Keratinocyte (primary cell): ENCODE results near the gene ZSCAN16. TPM values are rescaled to one million over a fixed set of nuclear protein-coding genes. Genes with fewer than 3 reads are reported as not detected.

Source experiments
- DNase-seq: peaks from one replicate; pipeline ENCODE4 v3.0.0-alpha.2; 2011; ENCODE audit warnings: low read depth, missing footprints, low spot score
- FAIRE-seq: peaks from 2 replicates; lab custom pipeline; 2011; peaks lifted over from hg19 to GRCh38; lab: Jason Lieb, UNC
- H2AFZ ChIP-seq: 2 replicates; pipeline ENCODE4 v1.6.0; 2012; ENCODE audit warnings: low read length, control low read depth, inconsistent platforms; ENCODE audit not compliant: control insufficient read depth
- H3K27ac ChIP-seq: 2 replicates; pipeline ENCODE4 v1.5.1; 2011; ENCODE audit warnings: low read length; ENCODE audit not compliant: control insufficient read depth, insufficient read depth
- H3K27me3 ChIP-seq: 3 replicates; pipeline ENCODE4 v1.6.0; 2011; ENCODE audit warnings: low read length; ENCODE audit not compliant: control insufficient read depth, insufficient read depth; ENCODE audit errors: extremely low read depth
- H3K36me3 ChIP-seq, 2 experiments: 2 replicates in 1 of 2; 3 replicates in 1 of 2; pipeline ENCODE4 v1.5.1; 2011; ENCODE audit warnings: low read length in 2 of 2, mild to moderate bottlenecking in 1 of 2; ENCODE audit not compliant: control insufficient read depth in 2 of 2, insufficient read depth in 2 of 2; ENCODE audit errors: extremely low read depth in 1 of 2
- H3K4me1 ChIP-seq: 3 replicates; pipeline ENCODE4 v1.5.1; 2011; ENCODE audit warnings: low read length; ENCODE audit not compliant: control insufficient read depth, insufficient read depth; ENCODE audit errors: extremely low read depth
- H3K4me2 ChIP-seq: 3 replicates; pipeline ENCODE4 v1.6.0; 2011; ENCODE audit warnings: low read depth, low read length; ENCODE audit not compliant: control insufficient read depth, insufficient read depth; ENCODE audit errors: extremely low read depth
- H3K4me3 ChIP-seq, 3 experiments: fragments of 200-600 bp in 1 of 3; sonication (generic) in 1 of 3; 2 replicates in 2 of 3; 3 replicates in 1 of 3; pipeline ENCODE4 v1.5.1; 2011 to 2016; ENCODE audit warnings: low read length in 3 of 3, mild to moderate bottlenecking in 3 of 3, control low read depth in 2 of 3, inconsistent platforms in 1 of 3, low read depth in 1 of 3, mixed read lengths in 1 of 3, mixed run types in 1 of 3, moderate library complexity in 1 of 3; ENCODE audit not compliant: control insufficient read depth in 2 of 3, insufficient read depth in 2 of 3; ENCODE audit errors: extremely low read depth in 1 of 3
- H3K79me2 ChIP-seq: 2 replicates; pipeline ENCODE4 v1.6.0; 2012; ENCODE audit warnings: low read length; ENCODE audit not compliant: control insufficient read depth, insufficient read depth
- H3K9ac ChIP-seq: 3 replicates; pipeline ENCODE4 v1.6.0; 2011; ENCODE audit warnings: low read length; ENCODE audit not compliant: control insufficient read depth, insufficient read depth; ENCODE audit errors: extremely low read depth
- H3K9me1 ChIP-seq: 3 replicates; pipeline ENCODE4 v1.6.0; 2011; ENCODE audit warnings: low read length; ENCODE audit not compliant: control insufficient read depth, insufficient read depth; ENCODE audit errors: extremely low read depth
- H3K9me3 ChIP-seq: 2 replicates; pipeline ENCODE4 v1.5.1; 2012; ENCODE audit warnings: low read depth, low read length; ENCODE audit not compliant: control insufficient read depth
- H4K20me1 ChIP-seq: 3 replicates; pipeline ENCODE4 v1.6.0; 2011; ENCODE audit warnings: low read length; ENCODE audit not compliant: control insufficient read depth, insufficient read depth; ENCODE audit errors: extremely low read depth
- EZH2 ChIP-seq: IDR thresholded peaks from one replicate; pipeline ENCODE4 v1.6.1; 2012; ENCODE audit warnings: inconsistent platforms, mild to moderate bottlenecking, low read length, moderate library complexity
- dilution Hi-C: fragments of 300-500 bp; cut with MboI; formaldehyde crosslinking; loops from one replicate; pipeline ENCODE4 v1.7.0; 2020; ENCODE audit warnings: low sequenced_read_pairs; ENCODE audit not compliant: extremely low pct_ligation_motif_present
- polyA plus RNA-seq, 5 experiments: library from polyadenylated mRNA; depleted of rRNA in 3 of 5; stranded (reverse) in 3 of 5; stranded (forward) in 1 of 5; unstranded in 1 of 5; fragments of >200 nt; gene quantifications; 1 replicate in 1 of 5; 2 replicates in 3 of 5; 3 replicates in 1 of 5; pipeline versions ENCODE4 v1.2.1 to v1.2.3, GENCODE V29; 2011 to 2012; ENCODE audit warnings: missing spikeins in 2 of 5, low read depth in 1 of 5, low replicate concordance in 1 of 5
- TF ChIP-seq, protein P1 (sequence below), 3 experiments: IDR thresholded peaks in 1 of 3; conservative IDR thresholded peaks in 1 of 3; optimal IDR thresholded peaks in 1 of 3; 2 replicates in 2 of 3; 3 replicates in 1 of 3; pipeline versions ENCODE3 to v1.5.1; 2011; ENCODE audit warnings: low read length in 3 of 3, mild to moderate bottlenecking in 3 of 3, moderate library complexity in 2 of 3, control low read depth in 1 of 3, inconsistent platforms in 1 of 3; ENCODE audit not compliant: insufficient read depth in 2 of 3; ENCODE audit errors: extremely low read depth in 1 of 3

ZSCAN16 gene
- polyA plus RNA-seq, 1 donor (not counting 4 experiments of a cell fraction or from before 2014, with no cell fraction given) = 1.5 TPM

DNA sequence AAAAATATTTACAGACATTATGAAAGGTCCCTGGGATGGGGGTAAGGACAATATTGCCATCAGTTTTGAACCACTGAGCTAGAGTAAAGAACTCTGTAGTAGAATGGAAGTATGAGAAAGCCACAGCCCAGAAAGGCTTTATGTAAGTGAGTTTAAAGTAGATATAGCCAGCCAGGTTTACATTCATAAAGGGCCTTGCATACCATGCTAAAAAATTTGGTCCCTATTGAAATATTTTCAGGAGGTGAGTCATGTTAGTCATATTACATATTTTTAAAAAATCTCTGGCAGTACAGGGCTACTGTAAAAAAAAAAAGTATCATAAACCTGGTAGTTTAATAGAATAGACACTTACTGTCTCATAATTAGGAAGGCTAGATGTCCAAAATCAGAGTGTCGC is 20.8 kb downstream of the ZSCAN16 start:
- no peak overlapping the region for H3K4me2 ChIP-seq
- no peak for FAIRE-seq

DNA sequence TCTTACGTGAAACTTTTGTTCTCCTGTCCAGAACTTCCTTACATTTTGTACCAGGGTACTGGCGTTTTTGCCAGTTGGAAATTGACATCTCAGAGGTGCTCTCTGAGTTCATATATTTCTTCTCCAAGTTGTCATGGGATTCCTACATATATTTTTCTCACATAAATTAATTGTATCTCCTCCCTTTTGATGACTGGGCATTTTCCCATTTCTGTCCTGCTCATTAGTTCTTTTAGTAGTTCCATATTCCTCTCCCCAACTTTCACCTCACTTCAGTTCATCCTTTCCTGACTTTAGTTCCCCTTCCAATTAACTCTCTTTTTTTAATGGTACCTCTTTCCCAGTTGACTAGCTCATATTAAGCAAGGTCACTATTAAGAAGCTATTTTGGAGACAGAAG is 28.1 kb downstream of the ZSCAN16 start:
- dilution Hi-C loops = no loop called here
- H3K27me3 ChIP-seq = no peaks in the 10 kb centered on the region

More for the DNA sequence above, 20.8 kb downstream of the ZSCAN16 start:
- no peaks in the 10 kb centered on the region for H3K9me3 ChIP-seq
- peaks cover 5 to 6% of the 10 kb centered on the region in 2 experiments for H3K36me3 ChIP-seq
- H3K9ac ChIP-seq = no peak overlapping the region
- dilution Hi-C loops = no loop called here
- H2AFZ ChIP-seq = no peak overlapping the region
- H3K27ac ChIP-seq = no peak overlapping the region
- peaks cover 32% of the 10 kb centered on the region for H3K79me2 ChIP-seq
- no peak for DNase-seq
- no peaks in the 10 kb centered on the region for H4K20me1 ChIP-seq
- H3K9me1 ChIP-seq = no peaks in the 10 kb centered on the region
- no peak overlapping the region for H3K4me3 ChIP-seq
- peaks cover 7% of the 10 kb centered on the region for H3K4me1 ChIP-seq
- H3K27me3 ChIP-seq = no peaks in the 10 kb centered on the region
- TF ChIP-seq, protein P1, sequence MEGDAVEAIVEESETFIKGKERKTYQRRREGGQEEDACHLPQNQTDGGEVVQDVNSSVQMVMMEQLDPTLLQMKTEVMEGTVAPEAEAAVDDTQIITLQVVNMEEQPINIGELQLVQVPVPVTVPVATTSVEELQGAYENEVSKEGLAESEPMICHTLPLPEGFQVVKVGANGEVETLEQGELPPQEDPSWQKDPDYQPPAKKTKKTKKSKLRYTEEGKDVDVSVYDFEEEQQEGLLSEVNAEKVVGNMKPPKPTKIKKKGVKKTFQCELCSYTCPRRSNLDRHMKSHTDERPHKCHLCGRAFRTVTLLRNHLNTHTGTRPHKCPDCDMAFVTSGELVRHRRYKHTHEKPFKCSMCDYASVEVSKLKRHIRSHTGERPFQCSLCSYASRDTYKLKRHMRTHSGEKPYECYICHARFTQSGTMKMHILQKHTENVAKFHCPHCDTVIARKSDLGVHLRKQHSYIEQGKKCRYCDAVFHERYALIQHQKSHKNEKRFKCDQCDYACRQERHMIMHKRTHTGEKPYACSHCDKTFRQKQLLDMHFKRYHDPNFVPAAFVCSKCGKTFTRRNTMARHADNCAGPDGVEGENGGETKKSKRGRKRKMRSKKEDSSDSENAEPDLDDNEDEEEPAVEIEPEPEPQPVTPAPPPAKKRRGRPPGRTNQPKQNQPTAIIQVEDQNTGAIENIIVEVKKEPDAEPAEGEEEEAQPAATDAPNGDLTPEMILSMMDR (optimal IDR thresholded peaks at IDR 0.05 in 1 of 3, IDR thresholded peaks at IDR 0.05 in 1 of 3, conservative IDR thresholded peaks at IDR 0.05 in 1 of 3; ENCODE audit: extremely low read depth in 1 of 3, insufficient read depth in 2 of 3, low read length in 3 of 3) = no peak
- TF ChIP-seq EZH2 = no peak

More for the DNA sequence above, 28.1 kb downstream of the ZSCAN16 start:
- no peaks in the 10 kb centered on the region for H3K9me1 ChIP-seq
- H3K4me2 ChIP-seq = no peak overlapping the region
- DNase-seq (no peak), FAIRE-seq (no peak)
- H3K4me1 ChIP-seq = no peaks in the 10 kb centered on the region
- no peaks in the 10 kb centered on the region for H3K9me3 ChIP-seq
- H3K79me2 ChIP-seq = no peaks in the 10 kb centered on the region
- no peak overlapping the region for H3K27ac ChIP-seq
- H3K4me3 ChIP-seq = no peak overlapping the region
- peaks cover 21 to 27% of the 10 kb centered on the region in 2 experiments for H3K36me3 ChIP-seq
- H4K20me1 ChIP-seq = no peaks in the 10 kb centered on the region
- no peak overlapping the region for H2AFZ ChIP-seq
- H3K9ac ChIP-seq = no peak overlapping the region
- no peak for TF ChIP-seq EZH2
- TF ChIP-seq, protein P1 (optimal IDR thresholded peaks at IDR 0.05 in 1 of 3, IDR thresholded peaks at IDR 0.05 in 1 of 3, conservative IDR thresholded peaks at IDR 0.05 in 1 of 3; ENCODE audit: extremely low read depth in 1 of 3, insufficient read depth in 2 of 3, low read length in 3 of 3) = no peak
